HL-60 (cell line): ENCODE measurements around the gene USB1.
A peak's percentile ranks its signal among the peaks of the same experiment; 100 is the strongest.

Experiments
- DNase-seq, 2 experiments: peaks; one replicate each; pipeline ENCODE4 v3.0.0-alpha.2; 2010 to 2020; ENCODE audit warnings: low read depth in 1 of 2, low spot score in 1 of 2
- H3K27ac ChIP-seq: fragments of 250-450 bp; sonication (Bioruptor Pico); replicated peaks from 2 replicates; pipeline ENCODE4 v1.5.1; 2020; ENCODE audit warnings: mild to moderate bottlenecking, moderate library complexity
- H3K27me3 ChIP-seq: fragments of 250-450 bp; sonication (Bioruptor Pico); 2 replicates; pipeline ENCODE4 v1.5.1; 2021; ENCODE audit warnings: mild to moderate bottlenecking, moderate library complexity; ENCODE audit not compliant: insufficient read depth, poor library complexity, severe bottlenecking
- H3K4me3 ChIP-seq: replicated peaks from 2 replicates; pipeline ENCODE4 v1.5.1; 2011; ENCODE audit warnings: mild to moderate bottlenecking, control low read depth, low read length; ENCODE audit not compliant: insufficient read depth
- GABPA ChIP-seq: IDR thresholded peaks from 2 replicates; pipeline ENCODE4 v1.6.1; 2012; ENCODE audit warnings: low read depth
- POLR2AphosphoS5 ChIP-seq: IDR thresholded peaks from 2 replicates; pipeline ENCODE4 v1.6.1; 2012; ENCODE audit warnings: low read depth
- SPI1 ChIP-seq: IDR thresholded peaks from 2 replicates; pipeline ENCODE4 v1.6.1; 2012; ENCODE audit warnings: low read depth, mild to moderate bottlenecking, borderline replicate concordance
- TF ChIP-seq, protein P1 (sequence below): IDR thresholded peaks from 2 replicates; pipeline ENCODE4 v1.6.1; 2012; ENCODE audit warnings: low read depth; ENCODE audit not compliant: insufficient replicate concordance
- TF ChIP-seq, protein P2 (sequence below): IDR thresholded peaks from one replicate; pipeline ENCODE4 v1.5.1; 2011; ENCODE audit warnings: low read length, control low read depth, inconsistent platforms; ENCODE audit not compliant: insufficient read depth

The USB1 gene

GRCh38 chr16:58045096-58045495 is 43.9 kb downstream of the USB1 start:
- H3K27ac ChIP-seq, result no peak overlapping the region
- H3K4me3 ChIP-seq, result no peak overlapping the region
- no peaks in the 10 kb centered on the region for H3K27me3 ChIP-seq
- TF ChIP-seq SPI1 (no peak), POLR2AphosphoS5 (no peak), GABPA (no peak)
- TF ChIP-seq, protein P1, sequence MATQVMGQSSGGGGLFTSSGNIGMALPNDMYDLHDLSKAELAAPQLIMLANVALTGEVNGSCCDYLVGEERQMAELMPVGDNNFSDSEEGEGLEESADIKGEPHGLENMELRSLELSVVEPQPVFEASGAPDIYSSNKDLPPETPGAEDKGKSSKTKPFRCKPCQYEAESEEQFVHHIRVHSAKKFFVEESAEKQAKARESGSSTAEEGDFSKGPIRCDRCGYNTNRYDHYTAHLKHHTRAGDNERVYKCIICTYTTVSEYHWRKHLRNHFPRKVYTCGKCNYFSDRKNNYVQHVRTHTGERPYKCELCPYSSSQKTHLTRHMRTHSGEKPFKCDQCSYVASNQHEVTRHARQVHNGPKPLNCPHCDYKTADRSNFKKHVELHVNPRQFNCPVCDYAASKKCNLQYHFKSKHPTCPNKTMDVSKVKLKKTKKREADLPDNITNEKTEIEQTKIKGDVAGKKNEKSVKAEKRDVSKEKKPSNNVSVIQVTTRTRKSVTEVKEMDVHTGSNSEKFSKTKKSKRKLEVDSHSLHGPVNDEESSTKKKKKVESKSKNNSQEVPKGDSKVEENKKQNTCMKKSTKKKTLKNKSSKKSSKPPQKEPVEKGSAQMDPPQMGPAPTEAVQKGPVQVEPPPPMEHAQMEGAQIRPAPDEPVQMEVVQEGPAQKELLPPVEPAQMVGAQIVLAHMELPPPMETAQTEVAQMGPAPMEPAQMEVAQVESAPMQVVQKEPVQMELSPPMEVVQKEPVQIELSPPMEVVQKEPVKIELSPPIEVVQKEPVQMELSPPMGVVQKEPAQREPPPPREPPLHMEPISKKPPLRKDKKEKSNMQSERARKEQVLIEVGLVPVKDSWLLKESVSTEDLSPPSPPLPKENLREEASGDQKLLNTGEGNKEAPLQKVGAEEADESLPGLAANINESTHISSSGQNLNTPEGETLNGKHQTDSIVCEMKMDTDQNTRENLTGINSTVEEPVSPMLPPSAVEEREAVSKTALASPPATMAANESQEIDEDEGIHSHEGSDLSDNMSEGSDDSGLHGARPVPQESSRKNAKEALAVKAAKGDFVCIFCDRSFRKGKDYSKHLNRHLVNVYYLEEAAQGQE, result no peak
- TF ChIP-seq, protein P2, sequence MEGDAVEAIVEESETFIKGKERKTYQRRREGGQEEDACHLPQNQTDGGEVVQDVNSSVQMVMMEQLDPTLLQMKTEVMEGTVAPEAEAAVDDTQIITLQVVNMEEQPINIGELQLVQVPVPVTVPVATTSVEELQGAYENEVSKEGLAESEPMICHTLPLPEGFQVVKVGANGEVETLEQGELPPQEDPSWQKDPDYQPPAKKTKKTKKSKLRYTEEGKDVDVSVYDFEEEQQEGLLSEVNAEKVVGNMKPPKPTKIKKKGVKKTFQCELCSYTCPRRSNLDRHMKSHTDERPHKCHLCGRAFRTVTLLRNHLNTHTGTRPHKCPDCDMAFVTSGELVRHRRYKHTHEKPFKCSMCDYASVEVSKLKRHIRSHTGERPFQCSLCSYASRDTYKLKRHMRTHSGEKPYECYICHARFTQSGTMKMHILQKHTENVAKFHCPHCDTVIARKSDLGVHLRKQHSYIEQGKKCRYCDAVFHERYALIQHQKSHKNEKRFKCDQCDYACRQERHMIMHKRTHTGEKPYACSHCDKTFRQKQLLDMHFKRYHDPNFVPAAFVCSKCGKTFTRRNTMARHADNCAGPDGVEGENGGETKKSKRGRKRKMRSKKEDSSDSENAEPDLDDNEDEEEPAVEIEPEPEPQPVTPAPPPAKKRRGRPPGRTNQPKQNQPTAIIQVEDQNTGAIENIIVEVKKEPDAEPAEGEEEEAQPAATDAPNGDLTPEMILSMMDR, result no peak
- DNase-seq, result no peak

GRCh38 chr16:58046054-58046881 is 45.1 kb downstream of the USB1 start:
- peak in 1 of 2 experiments; percentile 85 for DNase-seq
- TF ChIP-seq POLR2AphosphoS5, result no peak
- peak; percentile 75; the same call in 1 of the 2 replicates for TF ChIP-seq SPI1
- Histone ChIP-seq H3K27ac (no peak overlapping the region), H3K27me3 (no peaks in the 10 kb centered on the region), H3K4me3 (no peak overlapping the region)

GRCh38 chr16:58046936-58047335 is 45.7 kb downstream of the USB1 start:
- Histone ChIP-seq H3K4me3 (no peak overlapping the region), H3K27me3 (no peaks in the 10 kb centered on the region), H3K27ac (no peak overlapping the region)
- no peak for TF ChIP-seq GABPA
- TF ChIP-seq SPI1, result no peak
- no peak for TF ChIP-seq POLR2AphosphoS5
- TF ChIP-seq, protein P2, result no peak
- TF ChIP-seq, protein P1, result no peak
- DNase-seq, result no peak

- Histone ChIP-seq H3K4me3 (no peak overlapping the region), H3K27ac (no peak overlapping the region), H3K27me3 (no peaks in the 10 kb centered on the region)
- TF ChIP-seq, protein P1, result no peak
- no peak for TF ChIP-seq POLR2AphosphoS5
- TF ChIP-seq, protein P2, result no peak
- no peak for TF ChIP-seq SPI1
- no peak for TF ChIP-seq GABPA
- DNase-seq, result no peak
These were observed 46.5 kb downstream of the USB1 start for GRCh38 chr16:58047557-58048348.
